C4-2B (cell line): ENCODE measurements around the gene NRXN3.

ENCODE experiments used
- CTCF ChIP-seq: fragments of 450-650 bp; conservative IDR thresholded peaks from 2 replicates; pipeline ENCODE4 v1.5.1; 2017; ENCODE audit warnings: mild to moderate bottlenecking
- ZFX ChIP-seq: fragments of 450-650 bp; IDR thresholded peaks from 2 replicates; pipeline ENCODE4 v1.6.1; 2017

- TF ChIP-seq CTCF (peak; percentile 90), ZFX (no peak)
These were observed 5.8 kb upstream of the NRXN3 start for GRCh38 chr14:78164226-78164853.
